CD4-positive, alpha-beta T cell (primary cell): ENCODE results near the gene NIN. TPM values are rescaled to one million over a fixed set of nuclear protein-coding genes. Genes with fewer than 3 reads are reported as not detected.

Experiments
- ATAC-seq: fragments of 200-7000 bp; cut with Tn5 transposase; one replicate; pipeline ENCODE4 v1.10.0; 2022; ENCODE audit warnings: mild to moderate bottlenecking; ENCODE audit not compliant: poor library complexity
- CTCF ChIA-PET: fragments of 350-600 bp; sonication (Branson Sonifier 250); formaldehyde crosslinking; loops from one replicate; lab custom pipeline; 2021; ENCODE audit warnings: antibody characterized with exemption, inconsistent platforms; lab: Charles Lee
- POLR2A ChIA-PET: fragments of 350-600 bp; sonication (Branson Sonifier 250); formaldehyde crosslinking; loops from one replicate; lab custom pipeline; 2021; ENCODE audit warnings: antibody characterized with exemption, inconsistent platforms; lab: Charles Lee
- DNase-seq, 14 experiments: peaks; one replicate each; pipeline ENCODE4 v3.0.0-alpha.2; 2013 to 2020; ENCODE audit warnings: mixed read lengths in 2 of 14
- H3K27ac ChIP-seq, 2 donors: one replicate each; pipeline versions ENCODE4 v1.5.1 to v1.7.0; 2013; ENCODE audit warnings: low read length in 2 of 2, low read depth in 1 of 2, mild to moderate bottlenecking in 1 of 2
- H3K27me3 ChIP-seq, 2 experiments: 1 replicate in 1 of 2; 2 replicates in 1 of 2; pipeline versions ENCODE4 v1.6.1 to v1.7.0; 2013; ENCODE audit warnings: low read length in 2 of 2, control low read depth in 1 of 2, mild to moderate bottlenecking in 1 of 2, moderate library complexity in 1 of 2; ENCODE audit not compliant: insufficient read depth in 2 of 2, control insufficient read depth in 1 of 2
- H3K36me3 ChIP-seq: one replicate; pipeline ENCODE4 v1.6.1; 2013; ENCODE audit warnings: low read length, control low read depth; ENCODE audit not compliant: insufficient read depth
- H3K4me1 ChIP-seq: one replicate; pipeline ENCODE4 v1.6.1; 2013; ENCODE audit warnings: low read length, control low read depth; ENCODE audit not compliant: insufficient read depth
- H3K4me3 ChIP-seq: one replicate; pipeline ENCODE4 v1.5.1; 2013; ENCODE audit warnings: mild to moderate bottlenecking, low read length, moderate library complexity
- H3K9me3 ChIP-seq, 2 experiments: 1 replicate in 1 of 2; 2 replicates in 1 of 2; pipeline versions ENCODE4 v1.6.1 to v1.7.0; 2013; ENCODE audit warnings: low read length in 2 of 2, mild to moderate bottlenecking in 2 of 2, control low read depth in 1 of 2, moderate library complexity in 1 of 2; ENCODE audit not compliant: control insufficient read depth in 1 of 2, insufficient read depth in 1 of 2
- H3K27ac Mint-ChIP-seq: one replicate; pipeline ENCODE4 v1.8.0; 2020; ENCODE audit warnings: mixed read lengths
- H3K27me3 Mint-ChIP-seq: one replicate; pipeline ENCODE4 v1.8.0; 2021; ENCODE audit warnings: mixed read lengths
- H3K36me3 Mint-ChIP-seq: one replicate; pipeline ENCODE4 v1.8.0; 2021; ENCODE audit warnings: low read depth, mixed read lengths
- H3K4me1 Mint-ChIP-seq: one replicate; pipeline ENCODE4 v1.8.0; 2021; ENCODE audit warnings: low read depth, mixed read lengths
- H3K4me3 Mint-ChIP-seq: one replicate; pipeline ENCODE4 v1.8.0; 2020; ENCODE audit warnings: mild to moderate bottlenecking, mixed read lengths
- H3K9me3 Mint-ChIP-seq: one replicate; pipeline ENCODE4 v1.8.0; 2020; ENCODE audit warnings: mixed read lengths
- intact Hi-C, 2 experiments: fragments of 100-400 bp; cut with DNase I in 1 of 2; cut with micrococcal nuclease in 1 of 2; formaldehyde crosslinking; loops; one replicate each; pipeline versions ENCODE4 v1.15.1 to v1.9.0; 2023 to 2025; cut with DNase I, micrococcal nuclease
- total RNA-seq, 174 experiments: library from RNA in 2 of 174; stranded (reverse) in 2 of 174; gene quantifications; one replicate each; pipeline ENCODE4 v1.2.3 and lab custom pipeline; 2021 to 2026
- TF ChIP-seq, protein P1 (sequence below): fragments of 200-600 bp; IDR thresholded peaks from one replicate; pipeline ENCODE4 v1.8.0; 2022; ENCODE audit warnings: antibody characterized with exemption, mild to moderate bottlenecking

Gene NIN
- total RNA-seq, 2 experiments from 2014 or later: 96.8 to 98.5 TPM

DNA sequence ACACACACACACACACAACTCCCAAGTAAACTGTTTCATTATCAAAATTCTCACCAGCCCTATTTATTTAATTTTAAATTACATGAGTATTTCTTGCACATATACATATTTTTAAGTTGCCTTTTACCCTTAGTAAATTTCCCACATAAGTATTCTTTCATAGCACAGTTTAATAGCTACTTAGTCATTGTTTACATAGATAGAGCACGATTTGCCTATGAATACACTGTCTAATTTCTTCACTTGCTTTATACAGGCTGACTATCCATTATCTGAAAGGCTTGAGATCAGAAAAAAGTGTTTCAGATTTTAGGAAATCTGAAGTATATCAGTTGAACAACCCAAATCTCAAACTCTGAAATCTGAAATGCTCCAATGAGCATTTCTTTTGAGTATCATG lies 30.9 kb downstream of the NIN start:
- DNase-seq (no peak), ATAC-seq (no peak)
- CTCF ChIA-PET: interaction anchor here (1.6 kb wide), 1 partner anchor 15 kb away, joined by 3 read pairs; no protein-coding TSS in a partner anchor
- H3K4me3 ChIP-seq: no peak overlapping the region
- H3K27me3 ChIP-seq: no peaks in the 10 kb centered on the region
- Mint-ChIP-seq H3K9me3 (no peaks in the 10 kb centered on the region), H3K36me3 (peaks cover 83% of the 10 kb centered on the region), H3K4me1 (peaks cover 62% of the 10 kb centered on the region), H3K4me3 (no peak overlapping the region), H3K27ac (no peak overlapping the region), H3K27me3 (no peaks in the 10 kb centered on the region)
- TF ChIP-seq, protein P1, sequence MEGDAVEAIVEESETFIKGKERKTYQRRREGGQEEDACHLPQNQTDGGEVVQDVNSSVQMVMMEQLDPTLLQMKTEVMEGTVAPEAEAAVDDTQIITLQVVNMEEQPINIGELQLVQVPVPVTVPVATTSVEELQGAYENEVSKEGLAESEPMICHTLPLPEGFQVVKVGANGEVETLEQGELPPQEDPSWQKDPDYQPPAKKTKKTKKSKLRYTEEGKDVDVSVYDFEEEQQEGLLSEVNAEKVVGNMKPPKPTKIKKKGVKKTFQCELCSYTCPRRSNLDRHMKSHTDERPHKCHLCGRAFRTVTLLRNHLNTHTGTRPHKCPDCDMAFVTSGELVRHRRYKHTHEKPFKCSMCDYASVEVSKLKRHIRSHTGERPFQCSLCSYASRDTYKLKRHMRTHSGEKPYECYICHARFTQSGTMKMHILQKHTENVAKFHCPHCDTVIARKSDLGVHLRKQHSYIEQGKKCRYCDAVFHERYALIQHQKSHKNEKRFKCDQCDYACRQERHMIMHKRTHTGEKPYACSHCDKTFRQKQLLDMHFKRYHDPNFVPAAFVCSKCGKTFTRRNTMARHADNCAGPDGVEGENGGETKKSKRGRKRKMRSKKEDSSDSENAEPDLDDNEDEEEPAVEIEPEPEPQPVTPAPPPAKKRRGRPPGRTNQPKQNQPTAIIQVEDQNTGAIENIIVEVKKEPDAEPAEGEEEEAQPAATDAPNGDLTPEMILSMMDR: no peak
- H3K9me3 ChIP-seq: no peaks in the 10 kb centered on the region
- POLR2A ChIA-PET: interaction anchor here (0.7 to 1.6 kb wide), 4 partner anchors 15 to 31 kb away, joined by 3 to 4 read pairs (median 4); partner anchors contain the start of gene NIN
- peaks cover 5% of the 10 kb centered on the region for H3K4me1 ChIP-seq
- intact Hi-C loops: no loop called here
- peaks cover 41% of the 10 kb centered on the region for H3K36me3 ChIP-seq
- no peak overlapping the region for H3K27ac ChIP-seq

DNA sequence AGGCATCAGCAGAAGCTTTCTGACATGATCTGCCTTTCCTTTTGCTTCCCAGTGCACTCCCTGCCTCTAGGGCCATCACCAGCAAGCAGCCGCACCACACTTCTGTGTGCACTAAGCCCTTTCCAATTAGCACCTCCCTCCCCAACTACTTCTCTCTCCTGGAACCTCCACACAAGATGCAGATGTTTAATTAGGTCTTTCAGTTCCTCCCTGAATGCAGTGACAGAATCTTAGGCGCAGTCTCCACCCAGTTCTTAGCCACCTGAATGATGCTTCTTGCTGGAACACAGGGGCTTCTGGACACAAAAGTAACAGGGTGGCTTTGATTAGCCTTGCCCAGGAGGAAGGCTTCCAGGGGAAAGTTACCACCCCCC lies 32.9 kb downstream of the NIN start:
- Histone ChIP-seq H3K9me3 (no peaks in the 10 kb centered on the region), H3K36me3 (peaks cover 32% of the 10 kb centered on the region), H3K27ac (no peak overlapping the region), H3K4me1 (peaks cover 5% of the 10 kb centered on the region), H3K4me3 (no peak overlapping the region), H3K27me3 (no peaks in the 10 kb centered on the region)
- Mint-ChIP-seq H3K36me3 (peaks cover 73% of the 10 kb centered on the region), H3K4me3 (no peak overlapping the region), H3K9me3 (no peaks in the 10 kb centered on the region), H3K27me3 (no peaks in the 10 kb centered on the region), H3K4me1 (peaks cover 61% of the 10 kb centered on the region), H3K27ac (peak overlapping the region; percentile 47)
- ATAC-seq: no peak
- intact Hi-C loops: no loop called here
- TF ChIP-seq, protein P1: no peak
- ChIA-PET CTCF (no interaction called here), POLR2A (interaction anchor here (0.5 kb wide), 1 partner anchor 12 kb away, joined by 3 read pairs; no protein-coding TSS in a partner anchor)
- DNase-seq: no peak

DNA sequence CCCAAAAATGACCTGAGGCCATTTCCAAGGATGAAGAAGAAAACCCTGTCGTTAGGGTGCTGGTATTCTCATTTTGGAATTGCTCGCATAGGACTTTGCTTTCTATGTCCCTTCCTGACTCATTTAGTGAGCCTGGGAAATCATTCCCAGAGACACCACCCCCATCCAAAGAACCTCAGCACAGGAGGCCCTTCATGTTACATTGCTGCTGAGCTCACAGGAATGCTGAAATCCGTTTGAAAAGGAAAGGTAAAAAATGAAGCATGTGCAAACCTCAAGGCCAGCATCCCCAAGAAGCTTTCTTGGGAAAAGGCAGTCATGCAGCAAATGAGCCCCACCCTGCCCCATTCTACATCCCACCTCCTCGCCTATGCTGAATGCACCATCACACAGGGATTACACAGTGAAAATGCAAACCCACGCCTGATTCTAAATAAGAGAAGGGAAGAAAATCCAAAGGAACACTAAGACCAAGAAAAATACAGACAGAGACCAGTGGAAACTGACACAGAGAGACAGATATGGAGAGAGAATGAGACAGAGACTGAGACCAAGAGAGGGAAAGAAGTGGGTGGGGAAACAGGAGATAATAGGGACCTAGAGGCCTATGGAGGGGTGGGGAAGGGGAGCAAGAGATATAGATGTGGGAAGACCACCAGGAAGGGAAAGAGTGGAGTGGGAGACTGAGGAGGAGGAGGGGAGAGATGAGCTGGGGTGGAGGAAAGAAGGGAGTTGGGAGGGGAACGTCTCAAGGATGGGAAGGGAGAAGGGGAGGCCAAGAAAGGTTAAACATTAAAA lies 33.5 kb downstream of the NIN start:
- no peaks in the 10 kb centered on the region for H3K27me3 ChIP-seq
- no peaks in the 10 kb centered on the region for H3K27me3 Mint-ChIP-seq
- peaks cover 71% of the 10 kb centered on the region for H3K36me3 Mint-ChIP-seq
- DNase-seq (no peak), ATAC-seq (no peak)
- H3K27ac ChIP-seq: no peak overlapping the region
- CTCF ChIA-PET: interaction anchor here (0.9 kb wide), 1 partner anchor 9 kb away, joined by 3 read pairs; no protein-coding TSS in a partner anchor
- H3K4me1 ChIP-seq: peaks cover 11% of the 10 kb centered on the region
- peak overlapping the region; percentile 47 for H3K27ac Mint-ChIP-seq
- H3K4me3 ChIP-seq: no peak overlapping the region
- POLR2A ChIA-PET: interaction anchor here (0.5 to 1.8 kb wide), 4 partner anchors 12 to 736 kb away, joined by 3 to 7 read pairs (median 4); no protein-coding TSS in a partner anchor
- H3K36me3 ChIP-seq: peaks cover 32% of the 10 kb centered on the region
- H3K4me3 Mint-ChIP-seq: no peak overlapping the region
- peaks cover 65% of the 10 kb centered on the region for H3K4me1 Mint-ChIP-seq
- intact Hi-C loops: no loop called here
- TF ChIP-seq, protein P1: no peak
- no peaks in the 10 kb centered on the region for H3K9me3 Mint-ChIP-seq
- H3K9me3 ChIP-seq: no peaks in the 10 kb centered on the region
